Suprapubic skin (tissue), 4 donors: ENCODE results near the gene DNMBP.

ENCODE experiments used
- EP300 ChIP-seq: sonication (generic); formaldehyde crosslinking; IDR thresholded peaks from one replicate; pipeline ENCODE4 v1.6.1; 2017; ENCODE audit warnings: antibody characterized with exemption
- POLR2A ChIP-seq, 2 donors: fragments of 450-650 bp; IDR thresholded peaks; one replicate each; pipeline ENCODE4 v1.6.1; 2017; ENCODE audit warnings: antibody characterized with exemption in 2 of 2, mild to moderate bottlenecking in 2 of 2, moderate library complexity in 2 of 2
- POLR2AphosphoS5 ChIP-seq, 3 donors: sonication (generic); formaldehyde crosslinking; IDR thresholded peaks; one replicate each; pipeline ENCODE4 v1.6.1; 2017; ENCODE audit warnings: antibody characterized with exemption in 3 of 3
- TF ChIP-seq, protein P1 (sequence below), 2 donors: fragments of 200-600 bp in 1 of 2; fragments of 450-650 bp in 1 of 2; sonication (generic) in 1 of 2; IDR thresholded peaks; one replicate each; pipeline ENCODE4 v1.5.1; 2016 to 2019; ENCODE audit warnings: antibody characterized with exemption in 2 of 2, mild to moderate bottlenecking in 1 of 2, moderate library complexity in 1 of 2

DNA sequence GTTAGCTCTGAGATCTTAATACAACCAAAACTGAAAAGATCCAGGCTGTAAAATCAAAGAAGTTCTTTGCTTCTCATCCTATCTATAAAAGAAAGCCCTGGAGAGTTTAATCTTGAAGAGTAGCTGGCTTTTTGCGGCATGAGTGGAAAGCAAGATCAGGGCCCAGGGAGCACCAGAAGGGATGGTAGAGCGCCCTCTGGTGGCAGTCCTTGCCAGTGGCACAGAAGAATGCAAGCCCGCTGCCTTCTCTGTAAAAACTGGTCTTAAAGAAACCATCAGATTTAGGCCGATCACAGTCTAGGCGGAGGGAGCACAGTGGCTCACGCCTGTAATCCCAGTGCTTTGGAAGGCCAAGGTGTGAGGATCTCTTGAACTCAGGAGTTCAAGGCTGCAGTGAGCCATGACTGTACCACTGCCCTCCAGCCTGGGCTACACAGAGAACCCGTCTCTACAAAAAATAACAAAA, 36.3 kb upstream of the DNMBP start:
- TF ChIP-seq POLR2AphosphoS5 (IDR thresholded peaks at IDR 0.05), result no peak
- TF ChIP-seq, protein P1, sequence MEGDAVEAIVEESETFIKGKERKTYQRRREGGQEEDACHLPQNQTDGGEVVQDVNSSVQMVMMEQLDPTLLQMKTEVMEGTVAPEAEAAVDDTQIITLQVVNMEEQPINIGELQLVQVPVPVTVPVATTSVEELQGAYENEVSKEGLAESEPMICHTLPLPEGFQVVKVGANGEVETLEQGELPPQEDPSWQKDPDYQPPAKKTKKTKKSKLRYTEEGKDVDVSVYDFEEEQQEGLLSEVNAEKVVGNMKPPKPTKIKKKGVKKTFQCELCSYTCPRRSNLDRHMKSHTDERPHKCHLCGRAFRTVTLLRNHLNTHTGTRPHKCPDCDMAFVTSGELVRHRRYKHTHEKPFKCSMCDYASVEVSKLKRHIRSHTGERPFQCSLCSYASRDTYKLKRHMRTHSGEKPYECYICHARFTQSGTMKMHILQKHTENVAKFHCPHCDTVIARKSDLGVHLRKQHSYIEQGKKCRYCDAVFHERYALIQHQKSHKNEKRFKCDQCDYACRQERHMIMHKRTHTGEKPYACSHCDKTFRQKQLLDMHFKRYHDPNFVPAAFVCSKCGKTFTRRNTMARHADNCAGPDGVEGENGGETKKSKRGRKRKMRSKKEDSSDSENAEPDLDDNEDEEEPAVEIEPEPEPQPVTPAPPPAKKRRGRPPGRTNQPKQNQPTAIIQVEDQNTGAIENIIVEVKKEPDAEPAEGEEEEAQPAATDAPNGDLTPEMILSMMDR (IDR thresholded peaks at IDR 0.05), result peak; percentile 83 to 95
- no peak for TF ChIP-seq POLR2A (IDR thresholded peaks at IDR 0.05)
- no peak for TF ChIP-seq EP300
